ENCODE data around the gene MXRA7.

MXRA7 gene

GRCh38 chr17:76672892-76673291 lies 37.9 kb downstream of the MXRA7 start:
- no peak for DNase-seq

GRCh38 chr17:76672270-76672851 lies 38.4 kb downstream of the MXRA7 start:
- no peak for DNase-seq

- DNase-seq: no peak
Measured at GRCh38 chr17:76671912-76672262, 38.9 kb downstream of the MXRA7 start.

GRCh38 chr17:76671123-76671911 lies 39.4 kb downstream of the MXRA7 start:
- DNase-seq: peak; percentile 100

GRCh38 chr17:76670718-76671122 lies 40.0 kb downstream of the MXRA7 start:
- DNase-seq: no peak

GRCh38 chr17:76670020-76670717 lies 40.6 kb downstream of the MXRA7 start:
- DNase-seq: no peak

GRCh38 chr17:76667786-76668453 lies 42.8 kb downstream of the MXRA7 start:
- DNase-seq: no peak

- no peak for DNase-seq
Measured at GRCh38 chr17:76667491-76667755, 43.3 kb downstream of the MXRA7 start.

- no peak for DNase-seq
Measured at GRCh38 chr17:76660656-76661042, 50.1 kb downstream of the MXRA7 start.

- DNase-seq: no peak
Measured at GRCh38 chr17:76659928-76660655, 50.7 kb downstream of the MXRA7 start.

- no peak for DNase-seq
Measured at GRCh38 chr17:76658242-76658662, 52.5 kb downstream of the MXRA7 start.

GRCh38 chr17:76657505-76658241 lies 53.1 kb downstream of the MXRA7 start:
- no peak for DNase-seq

GRCh38 chr17:76654408-76654807 lies 56.4 kb downstream of the MXRA7 start:
- DNase-seq: no peak

- no peak for DNase-seq
Measured at GRCh38 chr17:76650504-76650903, 60.3 kb downstream of the MXRA7 start.

GRCh38 chr17:76646712-76647111 lies 64.1 kb downstream of the MXRA7 start:
- DNase-seq: no peak

- no peak for DNase-seq
Measured at GRCh38 chr17:76645481-76645880, 65.3 kb downstream of the MXRA7 start.

GRCh38 chr17:76644995-76645394 lies 65.8 kb downstream of the MXRA7 start:
- no peak for DNase-seq

GRCh38 chr17:76643553-76644148 lies 67.1 kb downstream of the MXRA7 start, which contains the start of gene ST6GALNAC1:
ST6GALNAC1 (minus strand) TSS chr17:76643757; CDS start chr17:76643638, 119 bp downstream.
- DNase-seq: no peak

- no peak for DNase-seq
Measured at GRCh38 chr17:76642994-76643393, 67.8 kb downstream of the MXRA7 start.

GRCh38 chr17:76642032-76642561 lies 68.7 kb downstream of the MXRA7 start:
- DNase-seq: no peak

- no peak for DNase-seq
Measured at GRCh38 chr17:76641501-76641900, 69.3 kb downstream of the MXRA7 start.

Measured in NCI-H2081 treated with DMSO at 0.1 percent for 48 hours (cell line).